Natural killer cell (primary cell): Measurements from ENCODE around the gene ABHD2. TPM values are rescaled to one million over a fixed set of nuclear protein-coding genes. Genes with fewer than 3 reads are reported as not detected.
"Not testable (repeated sequence)": the region's sequence is repeated elsewhere in the genome, so short reads cannot be mapped to it uniquely, and the experiment has no call there.

ENCODE experiments used
- ATAC-seq, 3 donors: fragments of 150-1000 bp in 2 of 3; fragments of 200-7000 bp in 1 of 3; cut with Tn5 transposase; 1 replicate in 1 of 3; 2 replicates in 2 of 3; pipeline ENCODE4 v1.10.0; 2021; ENCODE audit warnings: mild to moderate bottlenecking in 2 of 3, moderate library complexity in 2 of 3
- DNase-seq, 2 donors: peaks; one replicate each; pipeline versions ENCODE4 v3.0.0 to v3.0.0-alpha.2; 2013 to 2021; ENCODE audit warnings: mixed read lengths in 1 of 2
- H3K27ac ChIP-seq: one replicate; pipeline ENCODE4 v1.5.1; 2013; ENCODE audit warnings: mild to moderate bottlenecking, low read length
- H3K27me3 ChIP-seq: one replicate; pipeline ENCODE4 v1.6.1; 2013; ENCODE audit warnings: low read length; ENCODE audit not compliant: control insufficient read depth, insufficient read depth
- H3K36me3 ChIP-seq: one replicate; pipeline ENCODE4 v1.6.1; 2013; ENCODE audit warnings: low read length; ENCODE audit not compliant: control insufficient read depth, insufficient read depth
- H3K4me1 ChIP-seq: one replicate; pipeline ENCODE4 v1.6.1; 2013; ENCODE audit warnings: low read length; ENCODE audit not compliant: control insufficient read depth, insufficient read depth
- H3K4me3 ChIP-seq: one replicate; pipeline ENCODE4 v1.5.1; 2013; ENCODE audit warnings: low read length
- H3K9me3 ChIP-seq: one replicate; pipeline ENCODE4 v1.6.1; 2013; ENCODE audit warnings: low read length; ENCODE audit not compliant: control insufficient read depth, insufficient read depth
- H3K27ac Mint-ChIP-seq, 2 donors: one replicate each; pipeline ENCODE4 v1.8.0; 2022; ENCODE audit warnings: mild to moderate bottlenecking in 2 of 2, mixed read lengths in 2 of 2, moderate library complexity in 1 of 2
- H3K27me3 Mint-ChIP-seq, 2 donors: one replicate each; pipeline ENCODE4 v1.8.0; 2022; ENCODE audit warnings: low read depth in 2 of 2, mixed read lengths in 2 of 2
- H3K36me3 Mint-ChIP-seq: one replicate; pipeline ENCODE4 v1.8.0; 2022; ENCODE audit warnings: mixed read lengths
- H3K4me1 Mint-ChIP-seq, 2 donors: one replicate each; pipeline ENCODE4 v1.8.0; 2022; ENCODE audit warnings: mixed read lengths in 2 of 2
- H3K4me3 Mint-ChIP-seq: one replicate; pipeline ENCODE4 v1.8.0; 2022; ENCODE audit warnings: mild to moderate bottlenecking, moderate library complexity, mixed read lengths
- H3K9me3 Mint-ChIP-seq, 2 donors: one replicate each; pipeline ENCODE4 v1.8.0; 2022; ENCODE audit warnings: mixed read lengths in 2 of 2
- WGBS: methylation state at CpG from one replicate; pipeline ENCODE4 v1.1.7; 2013; ENCODE audit warnings: missing lambda C conversion rate; ENCODE audit not compliant: insufficient coverage; 5-methylcytosine and 5-hydroxymethylcytosine counted together
- intact Hi-C: fragments of 100-400 bp; cut with micrococcal nuclease; formaldehyde crosslinking; loops from one replicate; pipeline ENCODE4 v1.14.2; 2022
- total RNA-seq, 4 donors: library from RNA; stranded (reverse); fragments of 120-200 nt in 1 of 4; gene quantifications; one replicate each; pipeline versions ENCODE4 v1.2.3 to v1.2.4, GENCODE V29; 2013 to 2022
- TF ChIP-seq, protein P1 (sequence below): fragments of 200-600 bp; IDR thresholded peaks from one replicate; pipeline ENCODE4 v1.8.0; 2022; ENCODE audit warnings: antibody characterized with exemption

ABHD2 gene
- total RNA-seq, 3 donors from 2014 or later (not counting 1 experiment from before 2014, with no cell fraction given), result 187 to 236 (median 191) TPM

DNA sequence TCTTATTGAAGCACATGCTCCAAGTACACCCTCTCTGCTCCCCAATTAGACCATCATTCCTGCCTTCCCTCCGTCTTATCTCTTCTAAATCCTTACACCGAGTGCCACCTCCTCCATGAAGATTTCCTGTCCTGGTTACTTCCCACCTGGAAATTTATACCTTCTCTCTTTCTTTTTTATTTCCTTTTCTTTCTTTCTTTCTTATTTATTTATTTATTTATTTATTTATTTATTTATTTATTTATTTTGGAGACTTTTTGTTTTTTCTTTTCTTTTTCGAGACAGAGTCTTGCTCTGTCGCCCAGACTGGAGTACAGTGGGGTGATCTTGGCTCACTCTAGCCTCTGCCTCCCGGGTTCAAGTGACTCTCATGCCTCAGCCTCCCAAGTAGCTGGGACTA lies 45.9 kb upstream of the ABHD2 start:
- Mint-ChIP-seq H3K9me3 (no peaks in the 10 kb centered on the region), H3K27ac (no peak overlapping the region), H3K27me3 (peaks cover 14 to 17% of the 10 kb centered on the region in 2 donors), H3K36me3 (no peaks in the 10 kb centered on the region), H3K4me3 (no peak overlapping the region), H3K4me1 (no peaks in the 10 kb centered on the region)
- no peak for DNase-seq
- Histone ChIP-seq H3K27ac (no peak overlapping the region), H3K27me3 (no peaks in the 10 kb centered on the region), H3K9me3 (no peaks in the 10 kb centered on the region), H3K4me1 (no peaks in the 10 kb centered on the region), H3K4me3 (no peak overlapping the region), H3K36me3 (no peaks in the 10 kb centered on the region)
- 89% methylated on average over 5 of the region's 5 CpGs for WGBS
- no peak for ATAC-seq
- TF ChIP-seq, protein P1, sequence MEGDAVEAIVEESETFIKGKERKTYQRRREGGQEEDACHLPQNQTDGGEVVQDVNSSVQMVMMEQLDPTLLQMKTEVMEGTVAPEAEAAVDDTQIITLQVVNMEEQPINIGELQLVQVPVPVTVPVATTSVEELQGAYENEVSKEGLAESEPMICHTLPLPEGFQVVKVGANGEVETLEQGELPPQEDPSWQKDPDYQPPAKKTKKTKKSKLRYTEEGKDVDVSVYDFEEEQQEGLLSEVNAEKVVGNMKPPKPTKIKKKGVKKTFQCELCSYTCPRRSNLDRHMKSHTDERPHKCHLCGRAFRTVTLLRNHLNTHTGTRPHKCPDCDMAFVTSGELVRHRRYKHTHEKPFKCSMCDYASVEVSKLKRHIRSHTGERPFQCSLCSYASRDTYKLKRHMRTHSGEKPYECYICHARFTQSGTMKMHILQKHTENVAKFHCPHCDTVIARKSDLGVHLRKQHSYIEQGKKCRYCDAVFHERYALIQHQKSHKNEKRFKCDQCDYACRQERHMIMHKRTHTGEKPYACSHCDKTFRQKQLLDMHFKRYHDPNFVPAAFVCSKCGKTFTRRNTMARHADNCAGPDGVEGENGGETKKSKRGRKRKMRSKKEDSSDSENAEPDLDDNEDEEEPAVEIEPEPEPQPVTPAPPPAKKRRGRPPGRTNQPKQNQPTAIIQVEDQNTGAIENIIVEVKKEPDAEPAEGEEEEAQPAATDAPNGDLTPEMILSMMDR, result no peak
- intact Hi-C loops, result no loop called here

DNA sequence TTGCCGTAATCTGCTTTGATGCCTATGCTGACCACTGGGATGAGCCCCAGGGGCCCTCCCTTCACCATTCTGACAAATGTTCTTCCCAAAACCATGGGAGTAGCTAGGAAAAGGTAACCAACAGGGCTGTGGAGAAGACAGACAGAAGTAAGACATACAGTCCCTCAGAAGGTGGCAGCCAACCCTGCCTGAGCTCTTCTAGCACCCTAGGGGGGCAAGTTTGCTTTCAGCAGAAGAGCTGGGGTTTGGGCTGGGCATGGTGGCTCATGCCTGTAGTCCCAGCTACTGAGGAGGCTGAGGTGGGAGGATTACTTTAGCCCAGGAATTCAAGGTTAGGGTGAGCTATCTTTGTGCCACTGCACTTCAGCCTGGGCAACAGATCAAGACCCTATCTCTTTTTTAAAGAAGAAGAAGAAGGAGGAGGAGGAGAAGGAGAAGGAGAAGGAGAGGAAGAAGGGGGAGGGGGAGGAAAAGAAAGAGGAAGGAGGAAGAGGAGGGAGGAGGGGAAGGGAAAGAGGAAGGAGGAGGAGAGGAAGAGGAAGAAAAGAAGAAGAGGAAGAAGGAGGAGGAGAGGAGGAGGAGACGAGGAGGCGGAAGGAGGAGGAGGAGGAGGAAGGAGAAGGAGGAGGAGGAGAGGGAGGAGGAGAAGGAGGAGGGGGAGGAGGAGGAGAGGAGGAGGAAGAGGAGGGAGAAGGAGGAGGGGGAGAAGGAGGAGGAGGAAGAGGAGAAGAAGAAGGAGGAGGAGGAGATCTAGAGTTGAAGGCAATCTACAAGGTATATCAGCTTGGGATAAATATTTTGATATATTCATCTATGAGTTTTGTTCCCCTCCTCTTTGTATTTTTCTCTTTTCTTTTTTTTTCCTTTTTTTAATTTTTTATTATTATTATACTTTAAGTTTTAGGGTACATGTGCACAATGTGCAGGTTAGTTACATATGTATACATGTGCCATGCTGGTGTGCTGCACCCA lies 44.9 kb upstream of the ABHD2 start:
- Mint-ChIP-seq H3K4me1 (no peaks in the 10 kb centered on the region), H3K4me3 (no peak overlapping the region), H3K9me3 (no peaks in the 10 kb centered on the region), H3K27ac (no peak overlapping the region), H3K36me3 (no peaks in the 10 kb centered on the region), H3K27me3 (peaks cover 8 to 10% of the 10 kb centered on the region in 2 donors)
- H3K4me3 ChIP-seq, result no peak overlapping the region
- ATAC-seq (no peak), DNase-seq (no peak)
- no peaks in the 10 kb centered on the region for H3K9me3 ChIP-seq
- no peaks in the 10 kb centered on the region for H3K36me3 ChIP-seq
- H3K27me3 ChIP-seq, result no peaks in the 10 kb centered on the region
- H3K4me1 ChIP-seq, result no peaks in the 10 kb centered on the region
- H3K27ac ChIP-seq, result no peak overlapping the region
- 86% methylated on average over 3 of the region's 3 CpGs for WGBS
- TF ChIP-seq, protein P1, result no peak
- intact Hi-C loops, result no loop called here

DNA sequence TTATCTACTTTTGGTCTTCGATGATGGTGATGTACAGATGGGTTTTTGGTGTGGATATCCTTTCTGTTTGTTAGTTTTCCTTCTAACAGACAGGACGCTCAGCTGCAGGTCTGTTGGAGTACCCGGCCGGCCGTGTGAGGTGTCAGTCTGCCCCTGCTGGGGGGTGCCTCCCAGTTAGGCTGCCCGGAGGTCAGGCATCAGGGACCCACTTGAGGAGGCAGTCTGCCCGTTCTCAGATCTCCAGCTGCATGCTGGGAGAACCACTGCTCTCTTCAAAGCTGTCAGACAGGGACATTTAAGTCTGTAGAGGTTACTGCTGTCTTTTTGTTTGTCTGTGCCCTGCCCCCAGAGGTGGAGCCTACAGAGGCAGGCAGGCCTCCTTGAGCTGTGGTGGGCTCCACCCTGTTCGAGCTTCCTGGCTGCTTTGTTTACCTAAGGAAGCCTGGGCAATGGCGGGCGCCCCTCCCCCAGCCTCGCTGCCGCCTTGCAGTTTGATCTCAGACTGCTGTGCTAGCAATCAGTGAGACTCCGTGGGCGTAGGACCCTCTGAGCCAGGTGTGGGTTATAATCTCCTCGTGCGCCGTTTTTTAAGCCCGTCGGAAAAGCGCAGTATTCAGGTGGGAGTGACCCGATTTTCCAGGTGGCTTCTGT lies 39.1 kb upstream of the ABHD2 start:
- H3K9me3 Mint-ChIP-seq, H3K27me3 ChIP-seq, H3K4me1 ChIP-seq, H3K27ac Mint-ChIP-seq, H3K27ac ChIP-seq, intact Hi-C loops, H3K36me3 ChIP-seq, H3K36me3 Mint-ChIP-seq, H3K27me3 Mint-ChIP-seq, DNase-seq, ATAC-seq, H3K4me3 ChIP-seq, H3K4me3 Mint-ChIP-seq, H3K9me3 ChIP-seq: not testable (repeated sequence)
- 66% methylated on average over 20 of the region's 21 CpGs for WGBS
- peaks cover 6 to 11% of the 10 kb centered on the region in 2 donors for H3K4me1 Mint-ChIP-seq

DNA sequence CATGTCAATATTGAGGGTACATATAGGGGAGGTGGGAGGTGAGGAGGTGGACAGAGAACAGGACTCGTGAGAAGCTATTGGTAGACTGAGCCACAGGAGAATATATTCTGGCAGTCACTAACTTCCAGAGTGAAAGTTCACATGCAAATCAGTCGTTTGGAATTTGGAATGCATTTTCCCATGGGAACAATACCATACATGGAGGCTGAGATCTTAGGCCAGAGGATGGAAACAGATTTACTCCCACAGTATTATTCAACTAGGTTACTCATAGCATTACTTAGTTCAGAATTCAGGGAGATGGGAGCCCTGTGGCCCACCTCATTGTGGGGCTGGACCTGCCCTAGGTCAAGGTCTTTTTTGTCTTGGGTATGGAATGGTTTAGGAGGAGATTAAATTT lies 36.4 kb upstream of the ABHD2 start:
- intact Hi-C loops, result no loop called here
- peaks cover 6 to 11% of the 10 kb centered on the region in 2 donors for H3K4me1 Mint-ChIP-seq
- H3K9me3 ChIP-seq, result no peaks in the 10 kb centered on the region
- DNase-seq (no peak), ATAC-seq (no peak)
- no peaks in the 10 kb centered on the region for H3K9me3 Mint-ChIP-seq
- no peak overlapping the region for H3K27ac Mint-ChIP-seq
- peaks cover 0 to 3% of the 10 kb centered on the region in 2 donors for H3K27me3 Mint-ChIP-seq
- no peaks in the 10 kb centered on the region for H3K36me3 ChIP-seq
- WGBS, result 81% methylated on average over 2 of the region's 2 CpGs
- H3K4me1 ChIP-seq, result peaks cover 4% of the 10 kb centered on the region
- no peak overlapping the region for H3K4me3 ChIP-seq
- H3K4me3 Mint-ChIP-seq, result no peak overlapping the region
- no peaks in the 10 kb centered on the region for H3K36me3 Mint-ChIP-seq
- H3K27ac ChIP-seq, result no peak overlapping the region
- no peaks in the 10 kb centered on the region for H3K27me3 ChIP-seq
- TF ChIP-seq, protein P1, result no peak
